ENCODE results near the gene SLC35A3.
A peak's percentile ranks its signal among the peaks of the same experiment; 100 is the strongest.
"Not testable (repeated sequence)": the region's sequence is repeated elsewhere in the genome, so short reads cannot be mapped to it uniquely, and the experiment has no call there.

Gene SLC35A3

DNA sequence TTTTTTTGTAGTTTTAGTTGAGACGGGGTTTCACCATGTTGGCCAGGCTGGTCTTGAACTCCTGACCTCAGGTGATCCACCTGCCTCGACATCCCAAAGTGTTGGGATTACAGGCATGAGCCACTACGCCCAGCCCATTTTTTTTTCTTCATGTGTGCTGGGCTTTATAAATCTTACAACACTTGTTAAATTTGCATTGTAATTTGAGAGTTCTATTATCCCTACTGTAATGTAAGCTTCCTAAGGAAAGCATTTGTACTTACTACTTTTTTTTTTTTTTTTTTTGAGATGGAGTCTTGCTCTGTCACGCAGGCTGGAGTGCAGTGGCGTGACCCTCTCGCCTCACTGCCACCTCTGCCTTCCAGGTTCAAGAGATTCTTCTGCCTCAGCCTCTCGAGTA is 2.3 kb downstream of the SLC35A3 start:
- DNase-seq (ENCODE audit: low spot score) = not testable (repeated sequence)

DNA sequence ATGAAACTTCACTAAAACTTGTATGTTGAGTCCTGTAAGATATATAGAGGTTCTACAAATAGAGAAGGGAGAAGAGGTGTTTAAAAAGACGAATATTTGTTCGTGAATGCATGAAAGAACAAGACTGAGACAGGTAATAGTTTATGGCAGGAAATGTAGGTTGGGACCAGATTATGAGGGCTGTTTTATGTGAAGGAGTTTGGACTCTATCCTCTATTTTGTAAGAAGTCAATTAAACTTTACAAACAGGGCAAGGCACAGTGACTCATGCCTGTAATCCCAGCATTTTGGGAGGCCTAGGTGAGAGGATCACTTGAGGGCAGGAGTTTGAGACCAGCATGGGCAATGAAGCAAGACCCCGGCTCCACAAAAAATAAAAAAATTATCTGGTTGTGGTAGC is 5.7 kb downstream of the SLC35A3 start:
- DNase-seq (ENCODE audit: low spot score) = no peak

GRCh38 chr1:99977326-99977725 is 7.5 kb downstream of the SLC35A3 start:
- DNase-seq (ENCODE audit: low spot score) = not testable (repeated sequence)

DNA sequence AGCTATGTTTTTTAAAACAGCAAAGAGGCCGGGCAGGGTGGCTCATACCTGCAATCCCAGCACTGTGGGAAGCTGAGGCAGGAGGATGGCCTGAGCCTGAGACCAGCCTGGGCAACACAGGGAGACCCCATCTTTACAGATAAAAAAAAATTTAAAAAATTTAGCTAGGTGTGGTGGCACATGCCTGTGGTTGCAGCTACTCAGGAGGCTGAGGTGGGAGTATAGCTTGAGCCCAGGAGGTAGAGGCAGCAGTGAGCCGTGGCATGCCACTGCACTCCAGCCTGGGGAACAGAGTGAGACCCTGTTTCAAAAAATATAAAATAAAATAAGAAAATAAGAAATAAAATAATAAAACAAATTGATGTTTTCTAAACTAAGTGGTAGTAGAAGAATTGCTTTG is 8.4 kb downstream of the SLC35A3 start:
- DNase-seq (ENCODE audit: low spot score) = no peak

- DNase-seq (ENCODE audit: low spot score) = no peak
Measured at GRCh38 chr1:99979091-99979490, 9.3 kb downstream of the SLC35A3 start.

GRCh38 chr1:99980928-99981327 is 11.1 kb downstream of the SLC35A3 start:
- no peak for DNase-seq (ENCODE audit: low spot score)

DNA sequence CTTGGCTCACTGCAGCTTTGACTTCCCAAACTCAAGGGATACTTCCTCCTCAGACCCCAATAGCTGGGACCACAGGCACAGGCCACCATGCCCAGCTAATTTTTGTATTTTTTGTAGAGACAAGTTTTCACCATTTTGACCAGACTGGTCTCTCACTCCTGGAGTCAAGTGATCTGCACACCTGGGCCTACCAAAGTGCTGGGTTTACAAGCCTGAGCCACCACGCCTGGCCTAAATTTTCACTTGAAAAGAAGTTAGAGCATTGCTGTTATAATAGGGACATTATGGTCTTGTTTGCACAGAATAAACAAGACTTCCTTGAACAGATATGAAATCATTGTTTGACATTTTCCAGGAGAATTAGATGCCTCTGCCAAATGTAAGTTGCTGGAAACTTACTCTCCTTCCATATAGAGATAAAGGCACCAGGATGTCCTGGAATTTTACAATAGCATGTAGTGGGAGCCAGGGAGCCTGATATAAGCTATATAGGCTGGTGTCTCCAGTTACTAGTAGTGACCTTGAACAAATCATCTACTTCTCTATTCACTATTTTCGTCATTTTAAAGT is 16.9 kb downstream of the SLC35A3 start:
- no peak for DNase-seq (ENCODE audit: low spot score)

DNA sequence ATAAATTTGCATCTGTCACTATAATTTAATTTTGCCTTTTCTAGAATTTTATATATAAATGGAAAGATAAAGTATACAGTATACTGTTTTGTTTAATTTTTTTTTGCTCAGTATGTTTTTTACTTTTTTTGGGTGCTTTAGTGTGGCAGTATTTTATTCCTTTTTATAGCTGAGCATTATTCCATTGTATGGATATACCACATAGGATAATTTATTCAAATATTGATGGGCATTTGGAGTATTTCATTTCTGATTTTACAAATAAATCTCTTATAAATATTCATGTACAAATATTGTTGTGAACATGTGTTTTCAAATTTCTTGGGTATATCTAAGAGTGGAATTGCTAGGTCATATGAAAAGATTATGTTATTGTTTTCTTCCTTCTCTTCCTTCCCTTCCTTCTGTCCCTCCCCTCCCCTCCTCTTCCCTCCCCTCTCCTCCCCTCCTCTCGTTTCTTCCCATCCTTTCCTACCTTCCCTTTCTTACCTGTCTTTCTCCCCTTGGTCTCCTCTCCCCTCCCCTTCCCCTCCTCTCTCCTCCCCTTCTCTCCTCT is 18.5 kb downstream of the SLC35A3 start:
- DNase-seq (ENCODE audit: low spot score) = no peak

- no peak for DNase-seq (ENCODE audit: low spot score)
Measured at GRCh38 chr1:99992044-99992722, 22.4 kb downstream of the SLC35A3 start.

GRCh38 chr1:99992760-99993467 is 23.1 kb downstream of the SLC35A3 start:
- DNase-seq (ENCODE audit: low spot score) = no peak

GRCh38 chr1:99993468-99993845 is 23.7 kb downstream of the SLC35A3 start:
- DNase-seq (ENCODE audit: low spot score) = no peak

- DNase-seq (ENCODE audit: low spot score) = no peak
Measured at GRCh38 chr1:99994496-99994895, 24.7 kb downstream of the SLC35A3 start.

DNA sequence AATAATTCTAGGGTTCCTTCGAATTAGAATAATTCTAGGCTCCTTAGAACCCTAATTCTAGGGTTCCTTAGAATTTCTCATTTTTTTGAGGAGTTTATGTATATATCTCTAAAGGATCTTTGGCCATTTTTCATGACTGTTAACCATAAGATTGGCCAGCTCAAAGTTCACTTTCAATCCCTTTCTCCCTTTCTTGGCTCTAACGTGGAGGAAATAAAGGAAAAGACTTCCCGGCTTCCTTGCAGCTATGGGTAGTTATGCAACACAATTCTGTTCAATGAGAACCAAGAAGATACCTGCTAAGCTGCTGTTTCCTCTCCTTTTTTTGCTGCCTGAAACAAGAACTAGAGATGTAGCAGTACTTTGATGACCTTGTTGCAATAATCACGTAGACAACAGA is 27.2 kb downstream of the SLC35A3 start:
- DNase-seq (ENCODE audit: low spot score) = no peak

DNA sequence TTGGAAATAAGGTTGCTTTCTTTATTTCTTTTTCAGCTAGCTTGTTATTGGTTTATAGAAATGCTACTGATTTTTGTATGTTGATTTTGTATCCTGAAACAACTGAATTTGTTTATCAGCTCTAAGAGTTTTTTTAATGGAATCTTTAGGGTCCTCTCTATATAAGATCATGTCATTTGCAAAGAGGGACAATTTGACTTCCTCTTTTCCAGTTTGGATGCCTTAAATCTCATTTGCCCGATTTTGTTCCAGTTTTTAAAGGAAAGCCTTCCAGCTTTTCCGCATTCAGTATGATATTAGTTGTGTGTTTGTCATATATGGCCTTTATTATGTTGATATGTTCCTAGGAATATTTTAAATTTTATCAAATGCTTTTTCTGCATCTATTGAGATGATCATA is 31.7 kb downstream of the SLC35A3 start:
- no peak for DNase-seq (ENCODE audit: low spot score)

DNA sequence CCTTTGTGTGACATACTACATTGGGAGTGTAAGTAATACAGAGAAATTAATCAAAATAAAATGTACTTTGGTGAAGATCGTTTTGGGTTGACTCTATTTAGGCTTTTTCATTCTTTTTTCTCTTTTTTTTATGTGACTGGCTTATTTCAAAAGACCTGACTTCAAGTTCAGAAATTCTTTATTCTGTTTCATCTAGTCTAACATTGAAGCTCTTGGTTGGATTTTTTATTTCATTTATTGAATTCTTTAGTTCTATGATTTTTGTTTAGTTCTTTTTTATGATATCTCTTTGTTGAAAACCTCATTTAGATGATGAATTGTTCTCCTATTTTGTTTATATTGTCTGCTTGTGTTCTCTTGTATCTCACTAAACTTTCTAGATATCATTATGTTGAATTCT is 35.6 kb downstream of the SLC35A3 start:
- DNase-seq (ENCODE audit: low spot score) = no peak

- DNase-seq (ENCODE audit: low spot score) = no peak
Measured at GRCh38 chr1:100006688-100007087, 36.9 kb downstream of the SLC35A3 start.

GRCh38 chr1:100009458-100009857 is 39.7 kb downstream of the SLC35A3 start:
- DNase-seq (ENCODE audit: low spot score) = no peak

DNA sequence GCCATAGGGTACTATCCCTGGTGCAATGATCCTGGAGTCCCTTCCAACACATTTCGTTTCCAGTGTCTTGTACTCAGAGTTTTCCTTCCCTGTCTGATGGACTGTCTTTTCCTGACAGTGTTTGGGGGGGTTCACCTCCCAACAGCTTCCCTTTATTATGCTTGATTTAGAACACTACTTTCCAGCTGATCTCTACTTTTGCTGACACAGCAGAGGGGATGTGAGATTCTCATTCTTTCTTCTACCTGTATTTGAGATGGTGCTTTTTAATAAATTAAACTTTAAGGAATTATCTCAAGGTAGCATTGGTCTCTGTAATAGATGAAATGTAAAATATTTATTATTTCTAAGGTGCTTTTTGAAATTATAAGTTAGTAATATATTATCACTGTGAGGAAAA is 41.0 kb downstream of the SLC35A3 start:
- no peak for DNase-seq (ENCODE audit: low spot score)

- DNase-seq (ENCODE audit: low spot score) = no peak
Measured at GRCh38 chr1:100019220-100019619, 49.4 kb downstream of the SLC35A3 start.

DNA sequence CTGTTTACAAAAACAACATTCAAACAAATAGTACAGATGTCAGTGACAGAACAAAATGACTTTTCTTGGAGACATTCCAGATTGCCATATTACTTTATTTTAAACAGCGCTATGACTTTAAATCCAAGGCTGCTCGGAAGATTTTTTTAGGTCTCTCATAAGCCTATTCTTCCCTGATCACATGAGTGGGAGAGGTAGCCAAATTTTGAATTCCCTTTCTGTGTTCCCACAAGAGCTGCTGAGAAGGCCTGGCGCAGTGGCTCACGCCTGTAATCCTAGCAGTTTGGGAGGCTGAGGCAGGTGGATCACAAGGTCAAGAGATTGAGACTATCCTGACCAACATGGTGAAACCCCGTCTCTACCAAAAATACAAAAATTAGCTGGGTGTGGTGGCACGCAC is 53.7 kb downstream of the SLC35A3 start:
- no peak for DNase-seq (ENCODE audit: low spot score)

DNA sequence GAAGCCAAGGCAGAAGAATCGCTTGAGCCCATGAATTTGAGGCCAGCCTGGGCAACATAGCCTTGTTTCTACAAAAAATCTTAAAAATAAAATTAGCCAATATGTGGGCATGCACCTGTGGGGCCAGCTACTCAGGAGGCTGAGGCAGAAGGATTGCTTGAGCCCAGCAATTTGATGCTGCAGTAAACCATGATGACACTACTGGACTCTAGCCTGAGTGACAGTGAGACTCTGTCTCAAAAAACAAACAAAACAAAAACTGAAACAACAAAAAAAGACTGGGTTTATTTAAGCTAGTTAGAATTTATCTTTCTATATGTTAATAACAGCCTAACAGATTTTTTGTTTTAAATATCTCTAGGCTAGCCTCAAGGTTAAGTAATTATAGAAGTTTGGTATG is 57.4 kb downstream of the SLC35A3 start:
- DNase-seq (ENCODE audit: low spot score) = no peak

GRCh38 chr1:100028765-100029164 is 59.0 kb downstream of the SLC35A3 start:
- DNase-seq (ENCODE audit: low spot score) = peak; percentile 60

GRCh38 chr1:100034470-100034869 is 64.7 kb downstream of the SLC35A3 start:
- peak; percentile 31 for DNase-seq (ENCODE audit: low spot score)
